ENCODE results near the gene KIF3A. TPM values are rescaled to one million over a fixed set of nuclear protein-coding genes. Genes with fewer than 3 reads are reported as not detected.

The KIF3A gene
- total RNA-seq, 2 donors from 2014 or later, result 5.9 to 14.0 TPM

DNA sequence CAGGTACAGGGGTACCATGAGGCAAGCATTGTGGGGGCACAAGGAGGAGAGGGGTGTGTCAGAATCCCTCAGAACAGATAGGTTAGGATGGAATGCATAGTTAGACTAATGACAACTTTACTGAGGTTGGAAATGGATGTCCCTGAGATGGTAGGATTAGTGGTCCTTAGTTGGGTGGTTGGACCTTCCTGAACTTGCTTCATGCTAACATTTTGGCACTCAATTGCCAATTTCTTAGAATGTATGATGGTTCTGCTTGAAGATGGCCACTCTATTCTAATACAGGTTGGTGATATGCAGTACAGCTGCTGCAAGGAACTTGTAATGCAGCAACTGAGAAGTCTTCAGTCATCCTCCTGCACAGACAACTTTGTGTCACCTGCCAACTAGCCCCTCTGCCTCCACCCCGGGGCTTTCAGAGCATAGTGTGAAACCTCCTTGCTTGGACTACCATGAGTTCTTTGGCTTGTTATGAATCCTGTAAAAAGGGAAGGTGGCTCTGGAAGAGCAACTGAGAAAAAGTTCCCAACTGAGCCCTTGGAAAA, 15.3 kb upstream of the KIF3A start:
- intact Hi-C loops (cut with DNase I), result no loop called here
- H3K4me1 ChIP-seq (replicated peaks), result no peaks in the 10 kb centered on the region
- no peaks in the 10 kb centered on the region for H3K27me3 ChIP-seq (replicated peaks; ENCODE audit: insufficient read depth)
- TF ChIP-seq POLR2A (IDR thresholded peaks at IDR 0.05), result no peak
- TF ChIP-seq POLR2AphosphoS5 (IDR thresholded peaks at IDR 0.05), result no peak
- TF ChIP-seq, protein P1, sequence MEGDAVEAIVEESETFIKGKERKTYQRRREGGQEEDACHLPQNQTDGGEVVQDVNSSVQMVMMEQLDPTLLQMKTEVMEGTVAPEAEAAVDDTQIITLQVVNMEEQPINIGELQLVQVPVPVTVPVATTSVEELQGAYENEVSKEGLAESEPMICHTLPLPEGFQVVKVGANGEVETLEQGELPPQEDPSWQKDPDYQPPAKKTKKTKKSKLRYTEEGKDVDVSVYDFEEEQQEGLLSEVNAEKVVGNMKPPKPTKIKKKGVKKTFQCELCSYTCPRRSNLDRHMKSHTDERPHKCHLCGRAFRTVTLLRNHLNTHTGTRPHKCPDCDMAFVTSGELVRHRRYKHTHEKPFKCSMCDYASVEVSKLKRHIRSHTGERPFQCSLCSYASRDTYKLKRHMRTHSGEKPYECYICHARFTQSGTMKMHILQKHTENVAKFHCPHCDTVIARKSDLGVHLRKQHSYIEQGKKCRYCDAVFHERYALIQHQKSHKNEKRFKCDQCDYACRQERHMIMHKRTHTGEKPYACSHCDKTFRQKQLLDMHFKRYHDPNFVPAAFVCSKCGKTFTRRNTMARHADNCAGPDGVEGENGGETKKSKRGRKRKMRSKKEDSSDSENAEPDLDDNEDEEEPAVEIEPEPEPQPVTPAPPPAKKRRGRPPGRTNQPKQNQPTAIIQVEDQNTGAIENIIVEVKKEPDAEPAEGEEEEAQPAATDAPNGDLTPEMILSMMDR (IDR thresholded peaks at IDR 0.05), result no peak
- WGBS, result 76% methylated on average over 1 of the region's 1 CpG
- H3K9me3 ChIP-seq, result no peaks in the 10 kb centered on the region
- no peak overlapping the region for H3K4me3 ChIP-seq
- no peaks in the 10 kb centered on the region for H3K36me3 ChIP-seq
- H3K27ac ChIP-seq, result peak overlapping the region in 1 of 2 donors; percentile 14
- no peak for DNase-seq (ENCODE audit: low spot score)

DNA sequence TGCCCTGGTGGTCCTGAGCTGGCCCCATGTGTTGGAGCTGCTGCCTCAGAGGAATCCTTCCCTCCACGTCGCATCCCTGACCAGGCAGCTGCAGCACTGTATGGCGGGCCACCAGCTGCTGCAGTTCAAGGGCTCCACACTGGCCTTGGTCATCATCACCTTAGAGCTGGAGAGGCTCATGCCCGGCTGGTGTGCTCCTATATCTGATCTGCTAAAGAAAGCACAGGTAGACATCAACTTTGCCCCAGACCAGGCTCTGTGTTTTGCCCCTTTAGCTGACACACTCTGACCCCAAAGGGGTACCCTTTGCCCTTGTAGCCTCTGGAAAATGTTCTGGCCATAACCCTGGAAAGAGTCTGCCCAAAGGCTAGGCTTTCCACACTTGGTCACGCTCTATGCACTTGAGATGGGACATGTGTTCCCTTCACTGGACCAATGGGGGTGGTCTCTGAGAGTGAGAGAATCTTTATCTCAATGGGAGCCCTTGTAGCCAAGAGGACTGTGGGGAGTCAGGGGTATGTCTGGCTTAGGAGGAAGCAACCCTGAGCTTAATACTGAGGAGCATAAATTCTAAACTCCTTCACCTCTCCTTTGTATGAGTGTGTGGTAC, 14.7 kb upstream of the KIF3A start:
- intact Hi-C loops (cut with DNase I), result no loop called here
- 95% methylated on average over 5 of the region's 5 CpGs for WGBS
- Histone ChIP-seq H3K4me1 (replicated peaks) (no peaks in the 10 kb centered on the region), H3K27ac (no peak overlapping the region), H3K9me3 (no peaks in the 10 kb centered on the region), H3K4me3 (no peak overlapping the region), H3K36me3 (no peaks in the 10 kb centered on the region), H3K27me3 (replicated peaks; ENCODE audit: insufficient read depth) (no peaks in the 10 kb centered on the region)
- TF ChIP-seq POLR2A (IDR thresholded peaks at IDR 0.05) (no peak), POLR2AphosphoS5 (IDR thresholded peaks at IDR 0.05) (no peak)
- TF ChIP-seq, protein P1 (IDR thresholded peaks at IDR 0.05), result no peak
- DNase-seq (ENCODE audit: low spot score), result no peak

DNA sequence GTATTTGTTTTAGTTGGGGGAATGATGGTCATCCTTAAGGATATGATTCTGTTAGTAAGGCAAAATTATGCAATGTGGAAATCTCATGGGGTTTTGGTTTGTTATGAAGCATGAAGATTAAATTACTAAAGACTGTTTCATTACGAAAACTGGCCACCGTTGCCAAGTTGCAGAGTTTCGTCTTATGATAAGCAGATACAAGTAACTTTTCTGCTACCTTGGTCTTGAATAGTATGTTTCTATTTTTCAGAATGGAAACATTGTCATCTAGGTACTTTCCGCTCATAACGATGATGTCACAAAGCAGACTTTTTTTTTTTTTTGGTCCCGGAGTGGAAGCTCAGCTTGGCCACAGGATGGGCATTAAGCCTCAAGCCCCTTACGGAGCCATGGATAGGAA, 14.1 kb upstream of the KIF3A start:
- no peaks in the 10 kb centered on the region for H3K36me3 ChIP-seq
- TF ChIP-seq POLR2AphosphoS5 (IDR thresholded peaks at IDR 0.05) (no peak), POLR2A (IDR thresholded peaks at IDR 0.05) (no peak)
- TF ChIP-seq, protein P1 (IDR thresholded peaks at IDR 0.05), result no peak
- no peaks in the 10 kb centered on the region for H3K27me3 ChIP-seq (replicated peaks; ENCODE audit: insufficient read depth)
- WGBS, result 83% methylated on average over 7 of the region's 7 CpGs
- no peaks in the 10 kb centered on the region for H3K4me1 ChIP-seq (replicated peaks)
- intact Hi-C loops (cut with DNase I), result no loop called here
- no peaks in the 10 kb centered on the region for H3K9me3 ChIP-seq
- no peak overlapping the region for H3K27ac ChIP-seq
- DNase-seq (ENCODE audit: low spot score), result no peak
- H3K4me3 ChIP-seq, result no peak overlapping the region

DNA sequence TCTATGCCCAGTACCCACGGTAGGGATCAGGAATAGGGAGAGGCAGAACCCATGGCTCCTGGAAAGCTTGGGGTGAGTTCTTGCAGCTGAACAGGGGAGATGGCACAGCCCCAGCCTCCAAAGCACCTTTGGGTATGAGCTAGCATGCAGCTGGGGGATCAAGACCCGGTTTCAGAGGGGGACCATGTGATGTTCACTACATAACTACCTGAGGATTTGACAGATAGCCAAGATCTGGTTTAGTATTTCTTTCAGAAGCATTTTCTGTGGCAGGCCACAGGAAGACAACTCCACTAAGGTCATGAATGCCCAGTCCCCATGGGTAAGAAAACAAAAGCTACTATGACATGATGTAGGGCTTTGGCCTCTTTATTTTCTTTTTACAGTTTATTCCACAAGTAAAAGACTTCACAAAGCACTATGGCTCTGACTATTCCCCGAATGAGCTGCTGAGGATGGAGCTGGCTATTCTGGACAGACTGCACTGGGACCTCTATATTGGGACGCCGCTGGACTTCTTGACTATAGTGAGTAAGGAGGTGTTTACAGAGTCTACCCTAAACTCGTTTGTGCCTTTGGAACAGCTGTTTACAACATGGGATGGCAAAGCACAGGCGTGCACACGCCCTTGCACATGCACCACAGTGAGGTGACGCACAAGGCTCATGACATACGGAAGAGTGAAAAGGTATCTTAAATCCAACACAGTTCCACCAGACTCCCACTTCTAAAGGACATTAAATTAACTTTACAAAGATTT, 13.3 kb upstream of the KIF3A start:
- Histone ChIP-seq H3K27ac (no peak overlapping the region), H3K36me3 (no peaks in the 10 kb centered on the region), H3K4me3 (no peak overlapping the region), H3K9me3 (no peaks in the 10 kb centered on the region), H3K27me3 (replicated peaks; ENCODE audit: insufficient read depth) (no peaks in the 10 kb centered on the region), H3K4me1 (replicated peaks) (no peaks in the 10 kb centered on the region)
- TF ChIP-seq, protein P1 (IDR thresholded peaks at IDR 0.05), result no peak
- no peak for TF ChIP-seq POLR2A (IDR thresholded peaks at IDR 0.05)
- no peak for TF ChIP-seq POLR2AphosphoS5 (IDR thresholded peaks at IDR 0.05)
- DNase-seq (ENCODE audit: low spot score), result peak; percentile 2
- intact Hi-C loops (cut with DNase I), result no loop called here
- 76% methylated on average over 10 of the region's 10 CpGs for WGBS

All from prostate gland (tissue), 2 donors.